GM18907 (cell line): ENCODE measurements around the gene KCNK4.
"Not testable (repeated sequence)": the region's sequence is repeated elsewhere in the genome, so short reads cannot be mapped to it uniquely, and the experiment has no call there.

ENCODE experiments used
- ATAC-seq: cut with Tn5 transposase; IDR thresholded peaks from one replicate; pipeline ENCODE4 v1.9.1; 2021; ENCODE audit warnings: mild to moderate bottlenecking, moderate library complexity; ENCODE audit not compliant: unreplicated experiment

The KCNK4 gene

GRCh38 chr11:64322925-64323260 lies 31.8 kb downstream of the KCNK4 start:
- no peak for ATAC-seq

GRCh38 chr11:64323373-64323772 lies 32.3 kb downstream of the KCNK4 start:
- ATAC-seq, result no peak

- ATAC-seq, result not testable (repeated sequence)
Measured at GRCh38 chr11:64323984-64324383, 32.9 kb downstream of the KCNK4 start.

- ATAC-seq, result no peak
Measured at GRCh38 chr11:64324692-64325469, 33.8 kb downstream of the KCNK4 start.

GRCh38 chr11:64327375-64327774 lies 36.3 kb downstream of the KCNK4 start:
- ATAC-seq, result no peak

- ATAC-seq, result no peak
Measured at GRCh38 chr11:64327993-64328392, 36.9 kb downstream of the KCNK4 start.

- no peak for ATAC-seq
Measured at GRCh38 chr11:64330888-64331287, 39.8 kb downstream of the KCNK4 start.

- ATAC-seq, result peak; percentile 47
Measured at GRCh38 chr11:64331569-64332371, 40.7 kb downstream of the KCNK4 start.

- no peak for ATAC-seq
Measured at GRCh38 chr11:64333556-64333955, 42.5 kb downstream of the KCNK4 start.

- ATAC-seq, result peak; percentile 75
Measured at GRCh38 chr11:64334764-64335735, 43.9 kb downstream of the KCNK4 start.

- no peak for ATAC-seq
Measured at GRCh38 chr11:64337538-64338249, 46.6 kb downstream of the KCNK4 start.

GRCh38 chr11:64338716-64339115 lies 47.6 kb downstream of the KCNK4 start:
- no peak for ATAC-seq

- ATAC-seq, result no peak
Measured at GRCh38 chr11:64339286-64339685, 48.2 kb downstream of the KCNK4 start.

- ATAC-seq, result peak; percentile 57
Measured at GRCh38 chr11:64339754-64340408, 48.8 kb downstream of the KCNK4 start, which contains the start of gene CCDC88B. TSS of gene CCDC88B (plus strand) at chr11:64340204. CDS start at chr11:64340267, 63 bp downstream.

- no peak for ATAC-seq
Measured at GRCh38 chr11:64340671-64341335, 49.7 kb downstream of the KCNK4 start.

GRCh38 chr11:64341429-64341828 lies 50.3 kb downstream of the KCNK4 start:
- no peak for ATAC-seq

GRCh38 chr11:64341851-64342791 lies 51.0 kb downstream of the KCNK4 start:
- ATAC-seq, result peak; percentile 34
